Measurements from ENCODE around the gene COA3. TPM values are rescaled to one million over a fixed set of nuclear protein-coding genes. Genes with fewer than 3 reads are reported as not detected.

Gene COA3
- total RNA-seq, 6 experiments from 2014 or later, result 52.8 to 67.3 (median 61.1) TPM

- Mint-ChIP-seq H3K36me3 (ENCODE audit: low read depth) (no peaks in the 10 kb centered on the region), H3K9me3 (no peaks in the 10 kb centered on the region), H3K4me3 (no peak overlapping the region), H3K4me1 (ENCODE audit: low read depth) (peaks cover 8% of the 10 kb centered on the region; the same call in 1 of the 2 replicates), H3K27ac (no peak overlapping the region), H3K27me3 (ENCODE audit: insufficient read depth) (peaks cover 37% of the 10 kb centered on the region)
- DNase-seq, result no peak
- TF ChIP-seq CTCF (IDR thresholded peaks at IDR 0.05), result no peak
These were observed 46.9 kb downstream of the COA3 start for GRCh38 chr17:42751628-42752027.

GRCh38 chr17:42750739-42751344, 47.7 kb downstream of the COA3 start:
- Mint-ChIP-seq H3K4me1 (ENCODE audit: low read depth) (peaks cover 8% of the 10 kb centered on the region; the same call in 1 of the 2 replicates), H3K4me3 (no peak overlapping the region), H3K36me3 (ENCODE audit: low read depth) (no peaks in the 10 kb centered on the region), H3K27me3 (ENCODE audit: insufficient read depth) (peaks cover 30% of the 10 kb centered on the region), H3K9me3 (no peaks in the 10 kb centered on the region), H3K27ac (no peak overlapping the region)
- no peak for DNase-seq
- TF ChIP-seq CTCF (IDR thresholded peaks at IDR 0.05), result no peak

GRCh38 chr17:42748908-42749798, 49.4 kb downstream of the COA3 start:
- no peak for DNase-seq
- Mint-ChIP-seq H3K9me3 (no peaks in the 10 kb centered on the region), H3K4me1 (ENCODE audit: low read depth) (peaks cover 15% of the 10 kb centered on the region), H3K4me3 (no peak overlapping the region), H3K36me3 (ENCODE audit: low read depth) (no peaks in the 10 kb centered on the region), H3K27ac (no peak overlapping the region), H3K27me3 (ENCODE audit: insufficient read depth) (peaks cover 23% of the 10 kb centered on the region)
- no peak for TF ChIP-seq CTCF (IDR thresholded peaks at IDR 0.05)

GRCh38 chr17:42748202-42748907, 50.1 kb downstream of the COA3 start:
- no peak for TF ChIP-seq CTCF (IDR thresholded peaks at IDR 0.05)
- H3K27ac Mint-ChIP-seq, result no peak overlapping the region
- H3K9me3 Mint-ChIP-seq, result no peaks in the 10 kb centered on the region
- H3K4me3 Mint-ChIP-seq, result no peak overlapping the region
- no peak for DNase-seq
- H3K4me1 Mint-ChIP-seq (ENCODE audit: low read depth), result peaks cover 23% of the 10 kb centered on the region
- no peaks in the 10 kb centered on the region for H3K36me3 Mint-ChIP-seq (ENCODE audit: low read depth)
- H3K27me3 Mint-ChIP-seq (ENCODE audit: insufficient read depth), result peaks cover 18% of the 10 kb centered on the region

Small RNA genes lying within 50 kb of the gene (microRNA-seq; reads per million reads assigned to microRNA genes)
- 3.1 reads per million for gene MIR6781

Other genes with a start within 250 kb of the COA3 start
- 1 to 10 TPM in 4 of 6 experiments, under 1 TPM in 2; 0.66 to 1.5 (median 1.1) TPM for gene HSD17B1, start 245.8 kb downstream of the COA3 start, total RNA-seq (2021; fragmentation: NEBNext Ultra II Directional; extraction: Animal tissue kit (Norgen Biotek cat#: 25700))
- 10 to 100 TPM; 64.6 to 77.6 (median 71.1) TPM for gene COASY, start 236.6 kb downstream of the COA3 start, total RNA-seq (2021; fragmentation: NEBNext Ultra II Directional; extraction: Animal tissue kit (Norgen Biotek cat#: 25700))
- gene MLX, start 231.6 kb downstream of the COA3 start, total RNA-seq (2021; fragmentation: NEBNext Ultra II Directional; extraction: Animal tissue kit (Norgen Biotek cat#: 25700)), result 10 to 100 TPM; 40.7 to 48.3 (median 47.0) TPM
- gene PSMC3IP, start 221.0 kb downstream of the COA3 start, total RNA-seq (2021; fragmentation: NEBNext Ultra II Directional; extraction: Animal tissue kit (Norgen Biotek cat#: 25700)), result 10 to 100 TPM in 5 of 6 experiments, 1 to 10 TPM in 1; 7.3 to 18.2 (median 16.0) TPM
- gene RETREG3, start 189.3 kb downstream of the COA3 start, total RNA-seq (2021; fragmentation: NEBNext Ultra II Directional; extraction: Animal tissue kit (Norgen Biotek cat#: 25700)), result 10 to 100 TPM; 42.5 to 61.1 (median 48.9) TPM
- gene TUBG1, start 189.0 kb downstream of the COA3 start, total RNA-seq (2021; fragmentation: NEBNext Ultra II Directional; extraction: Animal tissue kit (Norgen Biotek cat#: 25700)), result 100 to 1,000 TPM in 5 of 6 experiments, 10 to 100 TPM in 1; 85.5 to 127 (median 112) TPM
- 10 to 100 TPM; 15.2 to 17.3 (median 16.9) TPM for gene TUBG2, start 139.4 kb downstream of the COA3 start, total RNA-seq (2021; fragmentation: NEBNext Ultra II Directional; extraction: Animal tissue kit (Norgen Biotek cat#: 25700))
- 10 to 100 TPM; 16.4 to 22.4 (median 19.1) TPM for gene PLEKHH3, start 121.7 kb downstream of the COA3 start, total RNA-seq (2021; fragmentation: NEBNext Ultra II Directional; extraction: Animal tissue kit (Norgen Biotek cat#: 25700))
- 1 to 10 TPM; 1.7 to 2.9 (median 2.2) TPM for gene CCR10, start 116.9 kb downstream of the COA3 start, total RNA-seq (2021; fragmentation: NEBNext Ultra II Directional; extraction: Animal tissue kit (Norgen Biotek cat#: 25700))
- 10 to 100 TPM; 26.0 to 43.7 (median 37.7) TPM for gene CNTNAP1, start 116.2 kb downstream of the COA3 start, total RNA-seq (2021; fragmentation: NEBNext Ultra II Directional; extraction: Animal tissue kit (Norgen Biotek cat#: 25700))
- 10 to 100 TPM; 18.3 to 21.2 (median 19.2) TPM for gene EZH1, start 53.7 kb downstream of the COA3 start, total RNA-seq (2021; fragmentation: NEBNext Ultra II Directional; extraction: Animal tissue kit (Norgen Biotek cat#: 25700))
- 1 to 10 TPM in 3 of 6 experiments, under 1 TPM in 3; 0.40 to 1.3 (median 0.80) TPM for gene RAMP2, start 37.5 kb downstream of the COA3 start, total RNA-seq (2021; fragmentation: NEBNext Ultra II Directional; extraction: Animal tissue kit (Norgen Biotek cat#: 25700))
- gene VPS25, start 25.3 kb downstream of the COA3 start, total RNA-seq (2021; fragmentation: NEBNext Ultra II Directional; extraction: Animal tissue kit (Norgen Biotek cat#: 25700)), result 10 to 100 TPM; 79.3 to 94.5 (median 90.5) TPM
- gene WNK4, start 18.1 kb downstream of the COA3 start, total RNA-seq (2021; fragmentation: NEBNext Ultra II Directional; extraction: Animal tissue kit (Norgen Biotek cat#: 25700)), result 10 to 100 TPM; 22.2 to 33.0 (median 24.3) TPM
- gene CNTD1, start 157 bp upstream of the COA3 start, total RNA-seq (2021; fragmentation: NEBNext Ultra II Directional; extraction: Animal tissue kit (Norgen Biotek cat#: 25700)), result under 1 TPM in 1 of 6 experiments, not detected in 5; 0.19 TPM
- 100 to 1,000 TPM in 3 of 6 experiments, 10 to 100 TPM in 3; 95.6 to 113 (median 99.9) TPM for gene BECN1, start 25.6 kb upstream of the COA3 start, total RNA-seq (2021; fragmentation: NEBNext Ultra II Directional; extraction: Animal tissue kit (Norgen Biotek cat#: 25700))
- gene PSME3, start 34.7 kb upstream of the COA3 start, total RNA-seq (2021; fragmentation: NEBNext Ultra II Directional; extraction: Animal tissue kit (Norgen Biotek cat#: 25700)), result 100 to 1,000 TPM; 153 to 184 (median 162) TPM
- under 1 TPM; 0.20 to 0.78 (median 0.41) TPM for gene AOC2, start 45.9 kb upstream of the COA3 start, total RNA-seq (2021; fragmentation: NEBNext Ultra II Directional; extraction: Animal tissue kit (Norgen Biotek cat#: 25700))
- under 1 TPM in 4 of 6 experiments, not detected in 2; 0.05 to 0.14 (median 0.06) TPM for gene AOC3, start 52.5 kb upstream of the COA3 start, total RNA-seq (2021; fragmentation: NEBNext Ultra II Directional; extraction: Animal tissue kit (Norgen Biotek cat#: 25700))
- not detected for gene G6PC1, start 102.1 kb upstream of the COA3 start, total RNA-seq (2021; fragmentation: NEBNext Ultra II Directional; extraction: Animal tissue kit (Norgen Biotek cat#: 25700))
- 10 to 100 TPM; 42.5 to 54.5 (median 47.1) TPM for gene AARSD1, start 165.8 kb upstream of the COA3 start, total RNA-seq (2021; fragmentation: NEBNext Ultra II Directional; extraction: Animal tissue kit (Norgen Biotek cat#: 25700))
- 1 to 10 TPM in 4 of 6 experiments, under 1 TPM in 2; 0.87 to 1.3 (median 1.1) TPM for gene PTGES3L, start 181.4 kb upstream of the COA3 start, total RNA-seq (2021; fragmentation: NEBNext Ultra II Directional; extraction: Animal tissue kit (Norgen Biotek cat#: 25700))
- 10 to 100 TPM in 5 of 6 experiments, 1 to 10 TPM in 1; 9.9 to 14.6 (median 10.3) TPM for gene RUNDC1, start 181.9 kb upstream of the COA3 start, total RNA-seq (2021; fragmentation: NEBNext Ultra II Directional; extraction: Animal tissue kit (Norgen Biotek cat#: 25700))
- 1,000 to 10,000 TPM; 1,047 to 1,349 (median 1,243) TPM for gene RPL27, start 199.7 kb upstream of the COA3 start, total RNA-seq (2021; fragmentation: NEBNext Ultra II Directional; extraction: Animal tissue kit (Norgen Biotek cat#: 25700))
- 10 to 100 TPM in 4 of 6 experiments, 1 to 10 TPM in 2; 6.3 to 22.4 (median 18.8) TPM for gene IFI35, start 208.1 kb upstream of the COA3 start, total RNA-seq (2021; fragmentation: NEBNext Ultra II Directional; extraction: Animal tissue kit (Norgen Biotek cat#: 25700))
- 100 to 1,000 TPM; 150 to 274 (median 244) TPM for gene VAT1, start 223.7 kb upstream of the COA3 start, total RNA-seq (2021; fragmentation: NEBNext Ultra II Directional; extraction: Animal tissue kit (Norgen Biotek cat#: 25700))
- gene RND2, start 226.5 kb upstream of the COA3 start, total RNA-seq (2021; fragmentation: NEBNext Ultra II Directional; extraction: Animal tissue kit (Norgen Biotek cat#: 25700)), result under 1 TPM; 0.14 to 0.43 (median 0.37) TPM

Data from HFFc6 (cell line).